IPS-18a (cell line): ENCODE measurements around the gene ESYT3.
"Not testable (repeated sequence)": the region's sequence is repeated elsewhere in the genome, so short reads cannot be mapped to it uniquely, and the experiment has no call there.

ENCODE experiments used
- H3K27ac ChIP-seq: one replicate; pipeline ENCODE4 v1.5.1; 2013; ENCODE audit warnings: low read length
- H3K27me3 ChIP-seq: one replicate; pipeline ENCODE4 v1.6.1; 2013; ENCODE audit warnings: mild to moderate bottlenecking, low read length; ENCODE audit not compliant: control insufficient read depth, insufficient read depth
- H3K36me3 ChIP-seq: one replicate; pipeline ENCODE4 v1.6.1; 2013; ENCODE audit warnings: low read depth, low read length; ENCODE audit not compliant: control insufficient read depth
- H3K4me1 ChIP-seq: one replicate; pipeline ENCODE4 v1.6.1; 2013; ENCODE audit warnings: low read depth, low read length; ENCODE audit not compliant: control insufficient read depth
- H3K4me3 ChIP-seq: one replicate; pipeline ENCODE4 v1.5.1; 2013; ENCODE audit warnings: low read length
- H3K9ac ChIP-seq: one replicate; pipeline ENCODE4 v1.6.1; 2013; ENCODE audit warnings: mild to moderate bottlenecking, low read length, moderate library complexity
- H3K9me3 ChIP-seq: one replicate; pipeline ENCODE4 v1.6.1; 2013; ENCODE audit warnings: low read depth, low read length; ENCODE audit not compliant: control insufficient read depth

The ESYT3 gene

DNA sequence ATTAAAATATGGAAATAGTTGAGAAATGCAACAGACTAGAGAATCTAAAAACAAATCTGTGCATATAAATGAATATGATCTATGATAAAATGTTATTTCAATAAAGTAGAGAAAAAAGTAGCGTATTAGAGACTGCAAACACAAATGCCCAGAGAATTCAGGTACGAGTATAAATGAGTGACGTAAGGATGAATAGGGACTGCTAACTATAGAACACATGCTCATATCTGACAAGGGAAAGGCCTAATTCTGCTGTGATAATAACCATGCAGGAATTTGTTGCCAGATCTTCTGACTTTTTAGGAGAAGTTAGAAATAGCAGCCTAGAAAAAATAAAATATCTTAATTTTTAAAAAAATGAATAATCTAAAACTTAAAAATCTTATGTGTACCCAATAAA is 73.1 kb downstream of the ESYT3 start:
- Histone ChIP-seq H3K9me3 (no peaks in the 10 kb centered on the region), H3K36me3 (no peaks in the 10 kb centered on the region), H3K27ac (no peak overlapping the region), H3K27me3 (no peaks in the 10 kb centered on the region), H3K9ac (no peak overlapping the region), H3K4me1 (no peaks in the 10 kb centered on the region), H3K4me3 (no peak overlapping the region)

DNA sequence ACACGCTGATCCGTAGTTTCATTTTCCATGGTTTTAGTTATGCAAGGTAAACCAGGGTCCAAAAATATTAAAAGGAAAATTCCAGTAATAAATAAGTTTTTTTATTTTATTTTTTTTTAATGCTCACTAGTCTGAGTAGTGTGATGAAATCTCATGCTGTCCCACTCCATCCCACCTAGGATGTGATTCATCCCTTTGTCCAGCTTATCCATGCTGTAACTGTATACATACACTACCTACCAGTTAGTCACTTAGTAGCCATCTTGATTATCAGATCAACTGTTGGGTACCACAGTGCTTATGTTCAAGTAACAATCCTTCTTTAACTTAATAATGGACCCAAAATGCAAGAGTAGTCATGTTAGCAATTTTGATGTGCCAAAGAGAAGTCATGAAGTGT is 75.2 kb downstream of the ESYT3 start:
- no peak overlapping the region for H3K4me3 ChIP-seq
- no peaks in the 10 kb centered on the region for H3K4me1 ChIP-seq
- no peaks in the 10 kb centered on the region for H3K9me3 ChIP-seq
- no peaks in the 10 kb centered on the region for H3K27me3 ChIP-seq
- H3K27ac ChIP-seq = no peak overlapping the region
- H3K36me3 ChIP-seq = no peaks in the 10 kb centered on the region
- H3K9ac ChIP-seq = no peak overlapping the region

DNA sequence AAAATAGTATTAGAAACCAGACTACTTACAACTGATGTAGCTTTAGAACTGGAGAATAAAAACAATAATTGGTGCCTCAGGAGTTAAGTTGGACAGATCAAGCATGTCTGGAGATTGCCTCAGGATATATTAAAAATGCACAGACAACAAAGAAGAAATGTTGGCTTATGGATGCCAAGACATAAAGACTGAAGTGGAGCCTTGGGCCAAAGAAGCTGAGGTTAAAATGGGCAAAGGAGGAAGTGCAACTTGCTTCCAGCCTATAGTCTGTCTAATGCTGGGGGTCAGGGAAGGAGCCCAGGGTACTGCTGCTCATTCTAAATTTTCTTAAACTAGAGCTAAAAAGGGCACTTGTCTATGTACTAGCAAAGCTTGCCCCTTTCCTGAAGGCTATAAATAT is 77.5 kb downstream of the ESYT3 start:
- Histone ChIP-seq H3K27me3 (no peaks in the 10 kb centered on the region), H3K36me3 (no peaks in the 10 kb centered on the region), H3K27ac (no peak overlapping the region), H3K9ac (no peak overlapping the region), H3K4me3 (no peak overlapping the region), H3K9me3 (no peaks in the 10 kb centered on the region), H3K4me1 (no peaks in the 10 kb centered on the region)

DNA sequence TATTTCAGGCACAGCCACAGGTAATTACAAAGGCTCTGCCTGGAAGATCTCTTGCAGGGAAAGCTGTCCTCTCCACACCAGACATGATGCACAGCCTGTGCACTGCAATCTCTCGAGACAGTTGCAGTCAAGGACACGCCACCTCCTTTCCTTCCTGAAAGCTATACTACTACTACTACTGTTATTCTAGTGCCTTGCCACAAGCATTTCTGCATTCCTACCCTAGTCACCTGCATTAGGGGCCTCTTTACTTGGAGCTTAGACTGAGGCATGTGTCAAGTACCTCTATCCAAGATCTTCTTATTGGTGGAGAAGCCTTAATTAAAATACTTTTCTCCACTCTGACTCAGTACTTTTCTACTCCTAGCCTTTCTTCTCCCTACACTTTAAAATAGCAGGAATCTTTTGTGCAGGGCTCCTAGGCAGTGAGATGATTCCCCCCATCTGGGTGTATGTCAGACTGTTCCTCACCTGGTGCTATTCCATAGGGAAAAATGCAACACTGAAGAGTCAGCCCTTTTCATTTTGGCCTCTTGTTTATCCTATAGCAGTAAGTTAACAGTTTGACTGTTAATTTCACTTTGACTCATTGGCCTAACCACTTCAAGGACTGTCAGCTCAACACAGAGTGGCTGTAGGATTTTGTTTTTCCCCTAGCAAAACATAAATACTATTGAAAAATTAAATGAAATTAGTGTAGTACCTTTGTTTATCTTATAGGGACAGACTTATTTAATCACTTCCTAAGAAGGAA is 78.9 kb downstream of the ESYT3 start:
- Histone ChIP-seq H3K36me3 (no peaks in the 10 kb centered on the region), H3K4me1 (no peaks in the 10 kb centered on the region), H3K27me3 (no peaks in the 10 kb centered on the region), H3K9ac (no peak overlapping the region), H3K27ac (no peak overlapping the region), H3K9me3 (no peaks in the 10 kb centered on the region), H3K4me3 (no peak overlapping the region)

DNA sequence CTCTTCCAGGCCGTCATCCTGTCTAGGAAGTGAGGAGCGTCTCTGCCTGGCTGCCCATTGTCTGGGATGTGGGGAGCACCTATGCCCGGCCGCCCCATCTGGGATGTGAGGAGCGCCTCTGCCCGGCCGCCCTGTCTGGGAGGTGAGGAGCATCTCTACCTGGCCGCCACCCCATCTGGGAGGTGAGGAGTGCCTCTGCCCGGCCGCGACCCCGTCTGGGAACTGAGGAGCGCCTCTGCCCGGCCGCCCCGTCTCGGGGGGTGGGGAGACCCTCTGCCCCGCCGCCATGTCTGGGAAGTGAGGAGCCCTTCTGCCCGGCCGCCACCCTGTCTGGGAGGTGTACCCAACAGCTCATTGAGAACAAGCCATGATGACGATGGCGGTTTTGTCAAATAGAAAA is 87.0 kb downstream of the ESYT3 start:
- not testable (repeated sequence) for H3K27ac ChIP-seq, H3K9me3 ChIP-seq, H3K9ac ChIP-seq

More for the DNA sequence above, 87.0 kb downstream of the ESYT3 start:
- H3K4me3 ChIP-seq, H3K4me1 ChIP-seq, H3K36me3 ChIP-seq, H3K27me3 ChIP-seq: not testable (repeated sequence)
